Measurements from ENCODE around the gene GRAMD2B. TPM values are rescaled to one million over a fixed set of nuclear protein-coding genes. Genes with fewer than 3 reads are reported as not detected.
A peak's percentile ranks its signal among the peaks of the same experiment; 100 is the strongest.

Gene GRAMD2B
- total and polyA plus RNA-seq, 5 donors from 2014 or later: 6.5 to 16.8 (median 8.1) TPM

DNA sequence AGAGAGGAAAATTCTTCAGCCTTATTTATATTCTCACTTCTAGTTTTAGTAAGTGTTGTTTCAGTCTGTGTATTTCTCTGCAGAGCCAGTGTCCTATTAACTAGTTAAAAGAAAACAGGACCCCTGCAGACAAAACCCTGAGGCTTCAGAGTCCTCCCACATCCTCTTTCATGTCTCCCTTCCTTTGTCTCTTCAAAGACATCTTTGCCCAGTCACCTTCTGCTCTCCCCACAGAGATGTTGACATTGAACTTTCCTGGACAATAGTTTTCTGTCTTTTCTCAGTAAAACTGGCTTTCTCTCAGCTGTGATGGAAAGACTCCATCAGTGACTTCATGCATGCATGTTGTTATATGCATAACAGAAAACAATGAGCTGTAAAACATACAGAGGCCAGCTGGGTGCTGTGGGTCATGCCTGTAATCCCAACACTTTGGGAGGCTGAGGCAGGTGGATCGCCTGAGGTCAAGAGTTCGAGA is 20.2 kb downstream of the GRAMD2B start:
- Histone ChIP-seq H3K36me3 (ENCODE audit: control insufficient read depth, insufficient read depth, low read length) (no peaks in the 10 kb centered on the region), H3K27ac (ENCODE audit: insufficient read depth, low read length, poor library complexity, severe bottlenecking) (peak overlapping the region; percentile 55), H3K9me3 (ENCODE audit: control insufficient read depth in 2 of 2, low read length in 2 of 2) (no peaks in the 10 kb centered on the region), H3K4me3 (ENCODE audit: low read depth, low read length) (no peak overlapping the region), H3K27me3 (ENCODE audit: control insufficient read depth, insufficient read depth, low read length) (no peaks in the 10 kb centered on the region), H3K4me1 (ENCODE audit: control insufficient read depth, insufficient read depth, low read length, poor library complexity, severe bottlenecking) (peaks cover 47% of the 10 kb centered on the region)
- Mint-ChIP-seq H3K36me3 (peaks cover 10% of the 10 kb centered on the region), H3K4me3 (peak overlapping the region in 3 of 4 donors; percentile 25 to 56 (median 46)), H3K27me3 (no peaks in the 10 kb centered on the region), H3K27ac (peak overlapping the region; percentile 63 to 96 (median 91)), H3K4me1 (peaks cover 45 to 67% (median 48%) of the 10 kb centered on the region in 4 donors), H3K9me3 (peaks cover 0 to 4% (median 0%) of the 10 kb centered on the region in 7 donors)
- DNase-seq: peak in 1 of 3 donors; percentile 84
- peak in 1 of 2 donors; percentile 13 for ATAC-seq (ENCODE audit: low read depth in 2 of 2)

DNA sequence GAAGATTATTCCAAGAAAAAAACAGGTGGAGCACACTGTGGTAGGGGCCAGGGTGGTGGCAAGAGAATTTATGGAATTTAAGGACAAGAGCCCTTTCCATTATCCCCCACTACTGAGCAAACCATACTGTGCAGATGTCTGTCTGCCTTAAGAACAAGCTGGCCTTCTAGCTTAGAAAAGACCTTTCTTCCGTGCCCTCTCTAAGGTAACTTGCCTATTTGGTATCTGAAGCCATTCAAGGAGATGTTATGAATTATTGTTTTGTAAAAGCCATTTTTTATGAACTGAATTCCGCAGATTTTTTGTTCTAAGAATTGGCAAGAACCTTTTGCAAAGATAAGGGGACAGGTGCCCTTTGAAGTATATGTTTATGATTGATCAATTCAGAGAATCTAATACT is 20.9 kb downstream of the GRAMD2B start:
- DNase-seq (peak in 1 of 3 donors; percentile 83), ATAC-seq (ENCODE audit: low read depth in 2 of 2) (peak; percentile 54 to 67)
- no peaks in the 10 kb centered on the region for H3K27me3 Mint-ChIP-seq
- Histone ChIP-seq H3K4me1 (ENCODE audit: control insufficient read depth, insufficient read depth, low read length, poor library complexity, severe bottlenecking) (peaks cover 52% of the 10 kb centered on the region), H3K4me3 (ENCODE audit: low read depth, low read length) (no peak overlapping the region), H3K36me3 (ENCODE audit: control insufficient read depth, insufficient read depth, low read length) (no peaks in the 10 kb centered on the region), H3K27me3 (ENCODE audit: control insufficient read depth, insufficient read depth, low read length) (no peaks in the 10 kb centered on the region), H3K9me3 (ENCODE audit: control insufficient read depth in 2 of 2, low read length in 2 of 2) (no peaks in the 10 kb centered on the region), H3K27ac (ENCODE audit: insufficient read depth, low read length, poor library complexity, severe bottlenecking) (peak overlapping the region; percentile 55)
- peak overlapping the region in 3 of 4 donors; percentile 0 to 56 (median 46) for H3K4me3 Mint-ChIP-seq
- H3K4me1 Mint-ChIP-seq: peaks cover 45 to 68% (median 52%) of the 10 kb centered on the region in 4 donors
- peaks cover 4% of the 10 kb centered on the region for H3K36me3 Mint-ChIP-seq
- peak overlapping the region; percentile 63 to 96 (median 95) for H3K27ac Mint-ChIP-seq
- H3K9me3 Mint-ChIP-seq: peaks cover 0 to 4% (median 0%) of the 10 kb centered on the region in 7 donors

DNA sequence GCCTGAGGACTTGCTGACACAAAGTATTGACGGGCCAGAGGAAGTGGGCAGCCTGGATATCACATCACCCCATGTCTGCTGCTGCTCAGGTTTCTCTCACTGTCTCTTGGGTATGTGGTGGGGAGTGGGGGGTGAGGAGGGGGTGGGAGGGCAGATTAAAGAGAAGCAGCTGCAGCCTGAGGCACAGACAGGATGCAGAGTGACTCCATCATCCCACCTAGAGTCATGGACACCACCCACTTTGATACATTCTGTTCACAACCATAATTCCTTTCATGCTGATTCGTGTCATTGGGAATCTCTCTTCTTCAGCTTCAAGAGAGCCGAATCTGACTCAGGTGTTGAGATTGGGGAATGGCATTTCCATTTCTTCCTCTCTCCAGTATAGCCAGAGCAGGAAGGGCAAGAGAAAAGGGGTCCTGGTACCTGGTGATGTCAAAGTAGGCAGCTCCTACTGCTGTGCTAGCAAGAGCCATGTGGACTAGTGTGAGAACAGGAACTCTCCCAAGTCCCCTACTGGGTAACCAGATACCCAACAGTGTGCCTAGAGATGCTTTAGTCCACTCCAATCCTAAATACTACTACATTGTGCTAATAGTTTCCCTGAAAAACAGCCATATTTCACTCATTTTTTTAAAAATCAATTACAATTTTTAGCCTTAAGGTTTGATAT is 22.4 kb downstream of the GRAMD2B start:
- Histone ChIP-seq H3K36me3 (ENCODE audit: control insufficient read depth, insufficient read depth, low read length) (no peaks in the 10 kb centered on the region), H3K4me3 (ENCODE audit: low read depth, low read length) (peak overlapping the region; percentile 23), H3K27ac (ENCODE audit: insufficient read depth, low read length, poor library complexity, severe bottlenecking) (peak overlapping the region; percentile 75), H3K9me3 (ENCODE audit: control insufficient read depth in 2 of 2, low read length in 2 of 2) (no peaks in the 10 kb centered on the region), H3K27me3 (ENCODE audit: control insufficient read depth, insufficient read depth, low read length) (no peaks in the 10 kb centered on the region), H3K4me1 (ENCODE audit: control insufficient read depth, insufficient read depth, low read length, poor library complexity, severe bottlenecking) (peaks cover 67% of the 10 kb centered on the region)
- no peaks in the 10 kb centered on the region for H3K27me3 Mint-ChIP-seq
- DNase-seq (peak in 1 of 3 donors; percentile 72), ATAC-seq (ENCODE audit: low read depth in 2 of 2) (no peak)
- peak overlapping the region; percentile 63 to 96 (median 95) for H3K27ac Mint-ChIP-seq
- peaks cover 57 to 82% (median 64%) of the 10 kb centered on the region in 4 donors for H3K4me1 Mint-ChIP-seq
- peaks cover 0 to under 1% (median 0%) of the 10 kb centered on the region in 7 donors for H3K9me3 Mint-ChIP-seq
- peaks cover 4% of the 10 kb centered on the region for H3K36me3 Mint-ChIP-seq
- H3K4me3 Mint-ChIP-seq: peak overlapping the region; percentile 17 to 62 (median 56)

DNA sequence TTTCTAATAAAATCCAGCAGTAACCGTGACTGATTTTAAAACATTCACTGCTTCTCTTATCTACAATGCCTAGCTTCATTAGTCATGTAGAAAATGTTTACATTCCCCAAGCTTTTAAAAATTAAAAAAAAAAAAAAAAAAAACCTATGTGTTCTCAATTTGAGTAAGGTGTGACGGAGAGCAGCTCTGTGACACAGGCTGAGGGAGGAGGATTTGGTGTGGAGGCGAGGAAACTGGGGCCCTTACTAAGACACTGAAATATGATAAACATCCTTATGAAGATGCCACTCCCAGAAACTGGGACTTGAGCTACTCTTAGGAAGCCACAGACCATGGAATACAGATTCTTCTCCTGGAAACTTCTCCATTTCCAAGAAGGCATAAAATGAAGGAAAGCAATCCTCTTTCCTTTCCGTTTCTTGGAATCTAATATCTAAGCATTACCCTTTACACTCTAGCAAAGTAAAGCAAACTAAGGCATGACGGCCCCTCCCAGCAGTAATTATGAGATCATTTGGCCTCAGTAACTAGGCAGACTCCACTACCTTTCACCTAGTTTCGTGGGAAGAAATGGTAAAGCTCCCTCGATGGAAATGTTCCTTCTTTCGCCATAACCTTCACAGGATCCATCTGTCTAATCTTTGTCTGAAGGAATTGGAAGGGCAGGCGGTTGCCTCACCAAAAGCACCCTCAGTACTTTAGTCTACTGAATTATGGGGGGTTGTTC is 23.5 kb downstream of the GRAMD2B start:
- H3K9me3 Mint-ChIP-seq: no peaks in the 10 kb centered on the region
- H3K36me3 Mint-ChIP-seq: peaks cover 4% of the 10 kb centered on the region
- peak overlapping the region; percentile 63 to 95 (median 94) for H3K27ac Mint-ChIP-seq
- Histone ChIP-seq H3K4me3 (ENCODE audit: low read depth, low read length) (peak overlapping the region; percentile 28), H3K9me3 (ENCODE audit: control insufficient read depth in 2 of 2, low read length in 2 of 2) (no peaks in the 10 kb centered on the region), H3K27me3 (ENCODE audit: control insufficient read depth, insufficient read depth, low read length) (no peaks in the 10 kb centered on the region), H3K4me1 (ENCODE audit: control insufficient read depth, insufficient read depth, low read length, poor library complexity, severe bottlenecking) (peaks cover 78% of the 10 kb centered on the region), H3K27ac (ENCODE audit: insufficient read depth, low read length, poor library complexity, severe bottlenecking) (peak overlapping the region; percentile 75), H3K36me3 (ENCODE audit: control insufficient read depth, insufficient read depth, low read length) (no peaks in the 10 kb centered on the region)
- H3K27me3 Mint-ChIP-seq: no peaks in the 10 kb centered on the region
- DNase-seq (peak; percentile 16 to 93 (median 53)), ATAC-seq (ENCODE audit: low read depth in 2 of 2) (peak; percentile 31 to 40)
- peak overlapping the region; percentile 47 to 57 (median 53) for H3K4me3 Mint-ChIP-seq
- peaks cover 53 to 88% (median 71%) of the 10 kb centered on the region in 4 donors for H3K4me1 Mint-ChIP-seq

DNA sequence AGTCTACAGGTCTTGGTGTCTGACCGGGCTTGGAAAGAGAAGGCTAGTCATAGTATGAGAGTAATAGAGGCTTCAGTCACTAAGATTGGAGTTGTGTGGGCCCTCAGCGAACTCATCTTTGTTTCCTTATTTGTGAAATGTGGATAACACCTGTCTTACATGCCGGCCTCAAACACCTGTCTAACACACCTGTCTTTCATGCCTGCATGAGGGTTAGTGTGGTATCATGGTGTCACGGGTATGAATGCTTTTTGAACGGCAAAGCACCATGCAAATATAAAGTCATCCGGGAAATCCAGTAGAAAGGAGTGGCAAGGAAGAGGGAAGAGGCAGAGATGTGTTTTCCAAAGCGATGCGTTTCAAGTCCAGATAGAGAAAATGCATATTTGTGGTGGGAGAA is 25.5 kb downstream of the GRAMD2B start:
- peak overlapping the region; percentile 95 for H3K27ac ChIP-seq (ENCODE audit: insufficient read depth, low read length, poor library complexity, severe bottlenecking)
- Mint-ChIP-seq H3K27me3 (no peaks in the 10 kb centered on the region), H3K4me3 (peak overlapping the region; percentile 1 to 75 (median 52))

DNA sequence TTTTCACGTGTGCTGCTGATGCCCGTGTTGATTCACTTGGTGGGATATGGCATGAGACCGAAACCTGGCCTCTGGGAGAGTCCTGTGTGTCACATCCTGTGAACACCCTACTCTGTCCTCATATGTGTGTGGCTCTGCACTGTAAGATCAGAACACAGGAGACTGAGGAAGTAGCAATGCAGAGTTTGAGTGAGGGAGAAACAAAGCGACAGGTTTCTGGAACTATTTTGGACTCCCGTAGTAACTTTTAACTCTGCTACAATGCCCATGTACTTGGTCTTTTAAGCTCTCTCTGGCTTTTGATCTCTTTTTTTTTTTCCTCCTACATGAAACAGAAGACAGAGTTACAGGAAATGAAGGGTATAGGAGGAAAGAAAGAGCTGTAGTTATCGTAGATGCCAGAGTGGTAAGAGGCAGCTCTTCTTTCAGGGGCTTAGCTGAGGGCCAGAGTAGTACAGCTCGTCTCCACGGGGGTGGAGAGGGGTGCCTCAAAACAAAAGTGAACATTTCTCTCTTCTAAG is 26.6 kb downstream of the GRAMD2B start:
- peak overlapping the region; percentile 94 for H3K4me3 ChIP-seq (ENCODE audit: low read depth, low read length)
- H3K9me3 Mint-ChIP-seq: no peaks in the 10 kb centered on the region
- H3K36me3 Mint-ChIP-seq: peaks cover 10% of the 10 kb centered on the region
- H3K27ac Mint-ChIP-seq: peak overlapping the region; percentile 97 to 99 (median 97)
- H3K4me1 ChIP-seq (ENCODE audit: control insufficient read depth, insufficient read depth, low read length, poor library complexity, severe bottlenecking): peaks cover 63% of the 10 kb centered on the region
- H3K27me3 ChIP-seq (ENCODE audit: control insufficient read depth, insufficient read depth, low read length): no peaks in the 10 kb centered on the region
- ATAC-seq (ENCODE audit: low read depth in 2 of 2) (peak; percentile 79 to 86), DNase-seq (peak; percentile 38 to 91 (median 59))
- peak overlapping the region; percentile 95 for H3K27ac ChIP-seq (ENCODE audit: insufficient read depth, low read length, poor library complexity, severe bottlenecking)
- H3K4me3 Mint-ChIP-seq: peak overlapping the region; percentile 82 to 95 (median 85)
- peaks cover 35 to 82% (median 61%) of the 10 kb centered on the region in 4 donors for H3K4me1 Mint-ChIP-seq
- H3K27me3 Mint-ChIP-seq: no peaks in the 10 kb centered on the region
- no peaks in the 10 kb centered on the region for H3K9me3 ChIP-seq (ENCODE audit: control insufficient read depth in 2 of 2, low read length in 2 of 2)
- no peaks in the 10 kb centered on the region for H3K36me3 ChIP-seq (ENCODE audit: control insufficient read depth, insufficient read depth, low read length)

More for the DNA sequence above, 25.5 kb downstream of the GRAMD2B start:
- Mint-ChIP-seq H3K36me3 (peaks cover 4% of the 10 kb centered on the region), H3K4me1 (peaks cover 45 to 89% (median 71%) of the 10 kb centered on the region in 4 donors), H3K9me3 (no peaks in the 10 kb centered on the region), H3K27ac (peak overlapping the region; percentile 95 to 99 (median 96))
- Histone ChIP-seq H3K27me3 (ENCODE audit: control insufficient read depth, insufficient read depth, low read length) (no peaks in the 10 kb centered on the region), H3K36me3 (ENCODE audit: control insufficient read depth, insufficient read depth, low read length) (no peaks in the 10 kb centered on the region), H3K4me3 (ENCODE audit: low read depth, low read length) (no peak overlapping the region), H3K9me3 (ENCODE audit: control insufficient read depth in 2 of 2, low read length in 2 of 2) (no peaks in the 10 kb centered on the region), H3K4me1 (ENCODE audit: control insufficient read depth, insufficient read depth, low read length, poor library complexity, severe bottlenecking) (peaks cover 74% of the 10 kb centered on the region)
- no peak for ATAC-seq (ENCODE audit: low read depth in 2 of 2)
- no peak for DNase-seq

DNA sequence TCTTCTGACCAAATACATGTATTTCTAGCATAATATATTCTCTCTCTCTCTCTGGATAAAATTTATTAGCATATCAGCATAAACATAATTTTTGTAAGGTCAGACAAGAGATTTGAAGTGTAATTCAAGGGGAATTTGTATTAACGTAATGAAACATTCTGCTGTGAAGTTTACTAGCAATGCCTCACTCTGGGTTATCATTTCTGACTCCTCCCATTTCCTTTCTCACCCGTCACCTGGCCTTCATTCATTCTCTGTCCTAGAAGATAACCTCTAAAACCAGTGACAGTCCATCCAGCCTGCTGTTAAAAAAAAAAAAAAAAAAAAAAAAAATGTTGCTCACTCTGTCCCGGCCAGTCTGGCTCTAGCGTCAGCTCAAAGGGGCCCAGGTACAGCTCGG is 27.1 kb downstream of the GRAMD2B start:
- Histone ChIP-seq H3K9me3 (ENCODE audit: control insufficient read depth in 2 of 2, low read length in 2 of 2) (no peaks in the 10 kb centered on the region), H3K4me1 (ENCODE audit: control insufficient read depth, insufficient read depth, low read length, poor library complexity, severe bottlenecking) (peaks cover 57% of the 10 kb centered on the region), H3K36me3 (ENCODE audit: control insufficient read depth, insufficient read depth, low read length) (no peaks in the 10 kb centered on the region), H3K4me3 (ENCODE audit: low read depth, low read length) (peak overlapping the region; percentile 94), H3K27ac (ENCODE audit: insufficient read depth, low read length, poor library complexity, severe bottlenecking) (peak overlapping the region; percentile 95), H3K27me3 (ENCODE audit: control insufficient read depth, insufficient read depth, low read length) (no peaks in the 10 kb centered on the region)
- Mint-ChIP-seq H3K4me3 (peak overlapping the region; percentile 82 to 95 (median 85)), H3K27ac (peak overlapping the region; percentile 97 to 99 (median 97)), H3K27me3 (no peaks in the 10 kb centered on the region), H3K4me1 (peaks cover 35 to 76% (median 59%) of the 10 kb centered on the region in 4 donors), H3K9me3 (no peaks in the 10 kb centered on the region), H3K36me3 (peaks cover 10% of the 10 kb centered on the region)
- ATAC-seq (ENCODE audit: low read depth in 2 of 2) (peak; percentile 62), DNase-seq (peak; percentile 13 to 84 (median 58))

All from CD4-positive, CD25-positive, alpha-beta regulatory T cell (primary cell).